Gastroesophageal sphincter (tissue), 2 donors: ENCODE results near the gene KRTAP5-3.

Experiments used
- POLR2A ChIP-seq, 2 donors: fragments of 450-650 bp; IDR thresholded peaks; one replicate each; pipeline ENCODE4 v1.6.1; 2017; ENCODE audit warnings: antibody characterized with exemption in 2 of 2, mild to moderate bottlenecking in 2 of 2, moderate library complexity in 1 of 2
- POLR2AphosphoS5 ChIP-seq: sonication (generic); formaldehyde crosslinking; IDR thresholded peaks from one replicate; pipeline ENCODE4 v1.6.1; 2017; ENCODE audit warnings: antibody characterized with exemption

DNA sequence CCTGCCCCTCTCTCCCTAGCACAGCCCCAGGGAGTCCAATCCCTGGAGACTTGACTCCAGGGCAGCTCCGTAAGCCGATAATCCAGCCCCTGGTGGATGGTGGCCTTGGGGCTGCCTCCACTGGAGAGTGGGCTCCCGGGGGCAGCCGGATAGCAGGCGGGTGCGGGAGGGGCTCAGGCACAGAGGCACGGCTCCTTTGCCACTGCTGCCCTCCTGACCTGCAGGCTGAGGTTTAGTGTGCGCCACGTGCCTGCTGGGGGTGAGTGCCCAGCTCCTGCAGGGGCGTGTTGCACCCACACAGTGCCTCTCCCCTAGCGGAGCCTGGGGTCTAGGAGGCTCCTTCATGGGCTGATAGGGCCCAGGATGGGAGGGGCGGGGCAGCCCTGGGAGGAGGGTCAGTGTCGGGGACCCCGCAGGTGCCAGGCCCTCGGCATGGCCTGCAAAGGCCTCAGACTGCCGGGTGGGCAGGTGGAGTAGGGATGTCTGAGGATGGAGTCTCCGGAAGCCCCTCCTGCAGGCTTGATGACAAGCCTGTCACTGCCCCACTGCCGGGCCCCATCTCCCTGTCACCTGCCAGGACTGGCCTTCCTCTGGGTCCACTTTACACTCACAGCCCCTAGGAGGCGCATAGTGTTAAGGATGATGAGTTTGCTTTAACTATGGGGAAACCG, 41.7 kb downstream of the KRTAP5-3 start:
- no peak for TF ChIP-seq POLR2A (IDR thresholded peaks at IDR 0.05)
- TF ChIP-seq POLR2AphosphoS5 = no peak
